ENCODE results near the gene SPTBN5.

The SPTBN5 gene

GRCh38 chr15:41881920-41882688 is 11.7 kb downstream of the SPTBN5 start:
- no peak for DNase-seq

- no peak for DNase-seq
These were observed 12.3 kb downstream of the SPTBN5 start for GRCh38 chr15:41881550-41881919.

- no peak for DNase-seq
These were observed 12.8 kb downstream of the SPTBN5 start for GRCh38 chr15:41881086-41881485.

GRCh38 chr15:41880156-41880877 is 13.5 kb downstream of the SPTBN5 start:
- no peak for DNase-seq

GRCh38 chr15:41879321-41879845 is 14.5 kb downstream of the SPTBN5 start:
- no peak for DNase-seq

- DNase-seq = no peak
These were observed 15.5 kb downstream of the SPTBN5 start for GRCh38 chr15:41878355-41878699.

- DNase-seq = no peak
These were observed 16.1 kb downstream of the SPTBN5 start for GRCh38 chr15:41877631-41878354.

GRCh38 chr15:41876689-41877088 is 17.2 kb downstream of the SPTBN5 start:
- no peak for DNase-seq

- DNase-seq = no peak
These were observed 17.8 kb downstream of the SPTBN5 start for GRCh38 chr15:41876007-41876406.

- DNase-seq = no peak
These were observed 19.1 kb downstream of the SPTBN5 start for GRCh38 chr15:41874736-41875135.

- DNase-seq = no peak
These were observed 20.1 kb downstream of the SPTBN5 start for GRCh38 chr15:41873711-41874110.

GRCh38 chr15:41872166-41872747 is 21.6 kb downstream of the SPTBN5 start:
- no peak for DNase-seq

GRCh38 chr15:41871175-41871905 is 22.5 kb downstream of the SPTBN5 start:
- DNase-seq = no peak

GRCh38 chr15:41870689-41871081 is 23.2 kb downstream of the SPTBN5 start:
- DNase-seq = peak; percentile 46

- no peak for DNase-seq
These were observed 23.8 kb downstream of the SPTBN5 start for GRCh38 chr15:41869770-41870688.

- no peak for DNase-seq
These were observed 25.5 kb downstream of the SPTBN5 start for GRCh38 chr15:41868321-41868720.

- DNase-seq = no peak
These were observed 26.8 kb downstream of the SPTBN5 start for GRCh38 chr15:41866872-41867579.

- DNase-seq = no peak
These were observed 27.6 kb downstream of the SPTBN5 start for GRCh38 chr15:41866263-41866703.

GRCh38 chr15:41865490-41866055 is 28.3 kb downstream of the SPTBN5 start:
- no peak for DNase-seq

GRCh38 chr15:41862515-41863116 is 31.2 kb downstream of the SPTBN5 start:
- DNase-seq = no peak

All from T1000 (cell line).